ENCODE measurements around the gene DPYD. TPM values are rescaled to one million over a fixed set of nuclear protein-coding genes. Genes with fewer than 3 reads are reported as not detected.
A peak's percentile ranks its signal among the peaks of the same experiment; 100 is the strongest.

Gene DPYD
- total RNA-seq, 4 donors from 2014 or later, result 30.6 to 58.4 (median 35.4) TPM

DNA sequence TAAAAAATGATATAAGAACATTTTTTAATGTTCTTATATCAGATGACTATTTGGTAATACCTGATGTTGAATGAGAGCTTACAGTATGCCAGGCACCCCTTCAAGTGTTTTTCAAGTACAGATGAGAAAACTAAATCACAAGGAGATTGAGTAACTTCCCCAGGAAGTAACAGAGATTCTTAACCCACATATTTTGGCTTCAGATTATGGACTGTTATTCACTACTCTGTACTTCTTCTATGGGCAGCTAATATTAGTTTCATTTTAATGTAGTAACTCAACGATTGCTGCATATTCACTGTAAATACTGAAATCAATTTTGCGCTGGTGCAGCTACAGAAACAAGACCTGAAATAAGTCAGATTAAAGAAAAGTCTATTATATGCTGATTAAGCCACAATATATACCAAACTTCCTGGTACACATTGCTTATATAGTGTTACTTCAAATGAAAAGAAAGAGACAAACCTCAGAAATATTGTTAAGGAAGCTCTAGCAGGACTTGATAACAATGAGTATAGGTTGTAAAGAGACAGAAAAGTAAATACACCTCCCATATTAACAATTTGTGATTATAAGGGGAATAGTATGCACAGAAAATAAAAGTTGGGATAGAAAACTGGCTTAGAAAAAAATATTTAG lies 19.7 kb downstream of the DPYD start:
- intact Hi-C loops (cut with DNase I), result no loop called here
- DNase-seq, result no peak
- no peaks in the 10 kb centered on the region for H3K36me3 ChIP-seq
- peak overlapping the region; percentile 1 to 15 (median 6) for H3K27ac ChIP-seq
- H3K4me3 ChIP-seq, result peak overlapping the region in 1 of 4 donors; percentile 23
- peaks cover 9 to 74% (median 15%) of the 10 kb centered on the region in 3 donors for H3K4me1 ChIP-seq
- H3K9me3 ChIP-seq, result peaks cover 0 to 3% (median 0%) of the 10 kb centered on the region in 3 donors
- WGBS, 2 donors, result 64 to 69% methylated on average over 2 of the region's 2 CpGs
- H3K27me3 ChIP-seq, result no peaks in the 10 kb centered on the region
- no peak for TF ChIP-seq POLR2A (IDR thresholded peaks at IDR 0.05)
- TF ChIP-seq, protein P1, sequence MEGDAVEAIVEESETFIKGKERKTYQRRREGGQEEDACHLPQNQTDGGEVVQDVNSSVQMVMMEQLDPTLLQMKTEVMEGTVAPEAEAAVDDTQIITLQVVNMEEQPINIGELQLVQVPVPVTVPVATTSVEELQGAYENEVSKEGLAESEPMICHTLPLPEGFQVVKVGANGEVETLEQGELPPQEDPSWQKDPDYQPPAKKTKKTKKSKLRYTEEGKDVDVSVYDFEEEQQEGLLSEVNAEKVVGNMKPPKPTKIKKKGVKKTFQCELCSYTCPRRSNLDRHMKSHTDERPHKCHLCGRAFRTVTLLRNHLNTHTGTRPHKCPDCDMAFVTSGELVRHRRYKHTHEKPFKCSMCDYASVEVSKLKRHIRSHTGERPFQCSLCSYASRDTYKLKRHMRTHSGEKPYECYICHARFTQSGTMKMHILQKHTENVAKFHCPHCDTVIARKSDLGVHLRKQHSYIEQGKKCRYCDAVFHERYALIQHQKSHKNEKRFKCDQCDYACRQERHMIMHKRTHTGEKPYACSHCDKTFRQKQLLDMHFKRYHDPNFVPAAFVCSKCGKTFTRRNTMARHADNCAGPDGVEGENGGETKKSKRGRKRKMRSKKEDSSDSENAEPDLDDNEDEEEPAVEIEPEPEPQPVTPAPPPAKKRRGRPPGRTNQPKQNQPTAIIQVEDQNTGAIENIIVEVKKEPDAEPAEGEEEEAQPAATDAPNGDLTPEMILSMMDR (IDR thresholded peaks at IDR 0.05), result no peak

DNA sequence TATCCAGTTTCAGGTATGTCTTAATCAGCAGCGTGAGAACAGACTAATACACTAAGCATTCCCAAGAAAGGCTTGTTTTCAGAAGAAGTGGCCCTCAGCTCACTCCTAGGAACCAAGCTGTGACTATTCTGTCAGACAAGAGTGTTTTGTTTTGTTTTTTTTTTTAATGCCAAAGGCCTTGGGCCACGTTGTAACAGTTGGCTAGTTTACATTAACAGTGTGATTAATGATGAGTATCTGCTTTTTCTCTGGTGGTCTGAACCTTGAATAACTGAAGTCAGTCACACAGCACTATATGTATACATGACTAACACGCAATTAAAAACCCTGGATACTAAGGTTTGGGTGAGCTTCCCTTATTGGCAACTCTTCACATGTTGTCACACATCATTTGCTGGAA lies 21.9 kb downstream of the DPYD start:
- WGBS, 2 donors, result 60 to 68% methylated on average over 3 of the region's 3 CpGs
- no peak overlapping the region for H3K4me3 ChIP-seq
- TF ChIP-seq, protein P1 (IDR thresholded peaks at IDR 0.05), result no peak
- TF ChIP-seq POLR2A (IDR thresholded peaks at IDR 0.05), result no peak
- peaks cover 0 to 3% (median 0%) of the 10 kb centered on the region in 3 donors for H3K9me3 ChIP-seq
- no peak for DNase-seq
- H3K4me1 ChIP-seq, result peaks cover 3 to 62% (median 14%) of the 10 kb centered on the region in 3 donors
- H3K36me3 ChIP-seq, result no peaks in the 10 kb centered on the region
- intact Hi-C loops (cut with DNase I), result no loop called here
- peak overlapping the region in 2 of 4 donors; percentile 57 to 66 for H3K27ac ChIP-seq
- H3K27me3 ChIP-seq, result no peaks in the 10 kb centered on the region

DNA sequence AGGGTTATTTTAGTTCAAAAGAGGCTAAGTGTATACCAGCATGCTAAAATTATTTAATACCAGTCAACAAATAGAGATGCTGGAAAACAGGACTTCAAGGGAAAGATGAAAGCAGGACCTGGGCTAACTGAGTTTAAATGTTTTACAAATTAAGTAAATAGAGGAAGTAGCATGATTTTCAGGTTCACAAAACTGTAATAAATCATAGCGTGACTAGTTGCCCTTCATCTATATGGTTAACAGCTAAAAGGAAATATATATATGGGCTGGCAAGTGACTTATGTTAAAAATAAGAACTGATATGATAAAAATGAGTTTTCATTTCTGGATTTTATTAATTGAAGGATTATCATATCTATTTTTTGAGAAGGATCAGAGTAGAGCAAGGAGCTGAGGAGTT lies 25.6 kb downstream of the DPYD start:
- intact Hi-C loops (cut with DNase I), result no loop called here

DNA sequence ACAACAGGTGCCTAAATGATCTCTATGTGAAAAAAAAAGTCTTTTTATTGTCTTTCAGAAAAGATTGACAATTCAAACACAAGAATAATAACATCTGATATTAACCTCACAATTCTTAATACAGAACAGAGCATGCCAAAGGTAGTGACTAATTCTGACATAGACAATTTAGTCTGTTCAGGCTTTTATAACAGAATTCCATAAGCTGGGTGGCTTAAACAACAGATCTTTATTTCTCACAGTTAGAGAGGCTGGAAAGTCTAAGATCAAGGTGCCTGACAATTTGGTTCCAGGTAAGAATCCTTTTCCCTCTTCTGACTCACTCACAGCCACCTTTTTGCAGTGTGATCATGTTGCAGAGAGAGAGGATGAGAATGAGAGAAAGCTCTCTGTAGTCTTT lies 27.0 kb downstream of the DPYD start:
- intact Hi-C loops (cut with DNase I), result no loop called here
- Histone ChIP-seq H3K27me3 (no peaks in the 10 kb centered on the region), H3K27ac (no peak overlapping the region), H3K36me3 (no peaks in the 10 kb centered on the region), H3K4me1 (peaks cover 0 to 22% (median 0%) of the 10 kb centered on the region in 3 donors), H3K9me3 (peaks cover 0 to 6% (median 0%) of the 10 kb centered on the region in 3 donors), H3K4me3 (no peak overlapping the region)
- no peak for DNase-seq
- TF ChIP-seq, protein P1 (IDR thresholded peaks at IDR 0.05), result no peak
- TF ChIP-seq POLR2A (IDR thresholded peaks at IDR 0.05), result no peak

More for the DNA sequence above, 25.6 kb downstream of the DPYD start:
- DNase-seq, result no peak
- Histone ChIP-seq H3K4me1 (peaks cover 0 to 36% (median 0%) of the 10 kb centered on the region in 3 donors), H3K9me3 (peaks cover 0 to 3% (median 0%) of the 10 kb centered on the region in 3 donors), H3K27me3 (no peaks in the 10 kb centered on the region), H3K27ac (no peak overlapping the region), H3K4me3 (no peak overlapping the region), H3K36me3 (no peaks in the 10 kb centered on the region)
- no peak for TF ChIP-seq POLR2A (IDR thresholded peaks at IDR 0.05)
- TF ChIP-seq, protein P1 (IDR thresholded peaks at IDR 0.05), result no peak
- 69 to 81% methylated on average over 1 of the region's 1 CpG for WGBS, 2 donors

DNA sequence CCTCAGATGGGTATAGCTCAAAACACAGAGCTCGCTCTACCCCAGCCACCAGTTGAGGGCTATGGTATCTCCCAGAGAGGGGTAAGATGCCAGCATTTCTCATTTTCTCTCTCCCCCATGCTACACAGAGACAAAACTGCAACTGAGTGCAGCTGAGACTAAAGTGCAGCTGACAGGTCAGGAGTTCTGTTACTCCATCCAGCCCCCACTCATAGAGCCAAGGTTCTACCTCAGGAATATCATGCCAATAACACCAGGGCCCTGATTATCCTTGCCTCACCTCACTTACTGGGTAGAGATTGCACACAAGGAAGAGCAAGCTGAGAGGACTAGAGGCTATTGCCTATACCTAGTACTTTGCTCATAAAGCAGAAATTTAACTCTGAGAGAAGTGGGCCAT lies 34.6 kb downstream of the DPYD start:
- no peak for DNase-seq
- peaks cover 0 to 15% (median 3%) of the 10 kb centered on the region in 3 donors for H3K9me3 ChIP-seq
- no peak overlapping the region for H3K27ac ChIP-seq
- WGBS, 2 donors, result 78 to 100% methylated on average over 1 of the region's 1 CpG
- H3K36me3 ChIP-seq, result peaks cover 0 to 21% (median 0%) of the 10 kb centered on the region in 3 donors
- no peaks in the 10 kb centered on the region for H3K4me1 ChIP-seq
- no peak overlapping the region for H3K4me3 ChIP-seq
- H3K27me3 ChIP-seq, result no peaks in the 10 kb centered on the region
- intact Hi-C loops (cut with DNase I), result no loop called here
- TF ChIP-seq POLR2A (IDR thresholded peaks at IDR 0.05), result no peak
- TF ChIP-seq, protein P1 (IDR thresholded peaks at IDR 0.05), result no peak
